GM21423 (cell line): ENCODE results near the gene STRBP.

Experiments used
- ATAC-seq: cut with Tn5 transposase; IDR thresholded peaks from one replicate; pipeline ENCODE4 v1.9.1; 2021; ENCODE audit warnings: mild to moderate bottlenecking, moderate library complexity; ENCODE audit not compliant: unreplicated experiment

The STRBP gene

GRCh38 chr9:123073441-123073840 is 194.9 kb downstream of the STRBP start:
- ATAC-seq: no peak

GRCh38 chr9:123072407-123072995 is 195.9 kb downstream of the STRBP start:
- no peak for ATAC-seq
